Measurements from ENCODE around the gene PSTPIP1.

Gene PSTPIP1

DNA sequence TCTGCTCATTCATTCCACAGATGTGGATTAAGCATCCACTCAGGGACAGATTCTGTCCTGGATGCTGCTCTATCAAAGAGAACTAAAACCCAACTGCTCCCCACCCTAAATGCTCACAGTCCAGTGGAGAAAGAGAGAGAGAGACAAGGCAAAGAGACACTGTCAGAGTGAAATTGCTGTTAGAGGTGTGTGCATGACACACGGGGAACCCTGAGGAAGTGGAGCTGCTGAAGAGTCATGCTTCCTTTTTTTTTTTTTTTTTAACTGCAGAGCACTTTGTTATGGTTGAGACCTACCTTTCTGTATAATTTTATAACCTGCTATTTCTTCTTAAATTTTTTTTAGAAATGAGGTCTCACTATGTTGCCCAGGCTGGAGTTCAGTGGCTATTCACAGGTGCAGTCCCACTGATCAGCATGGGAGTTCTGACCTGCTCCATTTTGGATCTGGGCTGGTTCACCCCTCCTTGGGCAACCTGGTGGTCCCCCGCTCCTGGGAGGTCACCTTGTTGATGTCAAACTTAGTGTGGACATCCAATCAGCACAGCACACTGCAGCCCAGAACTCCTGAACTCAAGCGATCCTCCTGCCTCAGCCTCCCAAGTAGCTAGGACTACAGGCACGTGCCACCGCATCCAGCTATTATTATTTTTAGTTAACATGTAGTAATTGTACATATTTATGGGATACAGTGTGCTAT lies 18.2 kb upstream of the PSTPIP1 start:
- FAIRE-seq (no peak), DNase-seq (ENCODE audit: insufficient read length, low spot score) (no peak)

DNA sequence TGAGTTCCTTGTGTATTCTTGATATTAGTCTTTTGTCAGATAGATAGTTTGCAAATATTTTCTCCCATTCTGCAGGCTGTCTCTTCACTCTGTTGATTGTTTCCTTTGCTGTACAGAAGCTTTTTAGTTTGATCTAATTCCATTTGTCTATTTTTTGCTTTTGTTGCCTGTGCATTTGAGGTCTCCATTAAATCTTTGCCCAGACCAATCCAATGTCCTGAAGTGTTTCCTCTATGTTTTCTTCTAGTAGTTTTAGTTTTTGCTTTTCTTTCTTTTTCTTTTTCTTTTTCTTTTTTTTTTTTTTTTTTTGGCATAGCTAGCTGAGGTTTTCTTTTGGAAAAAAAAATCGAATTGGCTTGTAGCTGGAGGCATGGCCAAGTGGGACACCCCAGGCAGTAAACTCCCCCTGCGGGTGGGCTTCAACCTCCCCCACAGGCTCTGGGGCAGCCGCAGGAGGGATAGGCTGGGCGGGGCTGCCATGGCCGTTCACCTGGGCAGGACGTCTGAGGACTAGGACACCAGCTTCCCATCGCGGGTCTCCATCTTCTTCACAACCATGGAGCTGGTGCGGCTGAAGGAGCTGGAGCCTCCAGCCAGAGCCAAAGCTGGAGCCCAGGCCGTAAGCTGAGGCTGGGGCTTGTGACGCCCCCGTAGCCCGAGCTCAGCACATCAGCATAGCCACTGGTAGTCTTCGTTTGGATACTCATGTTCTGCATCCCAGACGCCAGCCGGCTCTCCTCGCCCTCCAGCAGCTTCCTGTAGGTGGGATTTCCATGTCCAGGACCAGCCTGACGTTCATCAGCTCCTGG lies 16.2 kb upstream of the PSTPIP1 start:
- DNase-seq (ENCODE audit: insufficient read length, low spot score) (no peak), FAIRE-seq (no peak)

DNA sequence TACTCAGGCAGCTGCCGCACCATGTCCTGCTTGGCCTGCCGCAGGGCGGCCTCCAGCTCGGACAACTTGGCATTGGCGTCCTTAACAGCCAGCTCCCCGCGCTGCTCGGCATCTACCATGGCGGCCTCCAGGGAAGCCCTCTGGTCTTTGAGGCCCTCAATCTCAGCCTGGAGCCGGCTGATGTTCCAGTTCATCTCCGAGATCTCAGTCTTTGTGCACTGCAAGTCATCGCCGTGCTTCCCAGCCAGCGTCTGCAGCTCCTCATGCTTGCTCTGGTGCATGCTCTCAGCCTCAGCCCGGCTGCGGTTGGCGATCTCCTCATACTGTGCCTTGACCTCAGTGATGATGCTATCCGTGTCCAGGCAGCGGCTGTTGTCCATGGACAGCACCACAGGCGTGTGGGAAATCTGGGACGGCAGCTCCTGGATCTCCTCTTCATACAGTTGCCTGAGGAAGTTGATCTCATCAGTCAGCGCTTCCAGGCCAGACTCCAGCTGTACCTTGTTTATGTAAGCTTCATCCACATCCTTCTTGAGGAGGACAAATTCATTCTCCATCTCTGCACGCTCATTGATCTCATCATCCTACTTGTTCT lies 15.5 kb upstream of the PSTPIP1 start:
- no peak for FAIRE-seq
- DNase-seq (ENCODE audit: insufficient read length, low spot score) = no peak

DNA sequence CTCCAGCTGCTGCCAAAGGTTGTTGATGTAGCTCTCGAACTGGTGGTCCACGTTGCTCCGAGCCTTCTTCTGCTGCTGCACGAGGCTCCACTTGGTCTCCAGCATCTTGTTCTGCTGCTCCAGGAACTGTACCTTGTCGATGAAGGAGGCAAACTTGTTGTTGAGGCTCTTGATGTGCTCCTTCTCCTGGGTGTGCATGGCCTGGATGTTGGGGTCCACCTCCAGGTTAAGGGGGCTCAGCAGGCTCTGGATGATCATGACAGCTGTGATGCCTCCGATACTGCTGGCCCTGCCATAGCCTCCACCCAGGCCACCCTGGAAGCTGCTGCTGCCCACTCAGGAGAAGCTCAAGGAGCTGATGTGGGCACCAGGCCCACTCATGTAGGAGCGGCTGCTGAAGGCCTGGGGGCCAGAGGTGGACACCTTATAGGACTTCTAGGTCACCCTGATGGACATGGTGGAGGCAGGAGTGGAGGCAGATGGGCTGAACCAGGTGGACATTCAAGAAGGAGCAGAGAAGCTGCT lies 14.9 kb upstream of the PSTPIP1 start:
- FAIRE-seq = no peak

DNA sequence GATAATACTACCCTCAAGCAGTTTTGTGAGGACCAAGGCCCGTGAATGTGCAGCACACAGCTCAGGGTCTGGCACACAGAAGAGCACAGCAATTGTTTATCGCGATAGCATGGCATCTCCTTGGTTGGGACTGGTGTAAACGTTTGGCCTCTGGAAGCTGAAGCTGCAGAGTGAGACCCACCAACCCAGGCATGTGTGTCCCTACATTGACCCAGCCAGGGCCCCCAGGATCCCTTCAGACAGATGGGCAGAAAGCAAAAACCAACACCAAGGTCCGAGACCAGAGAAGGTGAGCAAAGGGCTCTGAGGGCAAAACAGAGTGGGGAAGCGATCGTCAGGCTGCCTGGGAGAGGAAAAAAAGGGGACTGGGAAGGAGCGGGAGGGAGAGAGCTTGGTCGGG lies 12.6 kb upstream of the PSTPIP1 start:
- DNase-seq (ENCODE audit: insufficient read length, low spot score) = no peak
- FAIRE-seq = no peak

More for the DNA sequence above, 14.9 kb upstream of the PSTPIP1 start:
- DNase-seq (ENCODE audit: insufficient read length, low spot score) = no peak

DNA sequence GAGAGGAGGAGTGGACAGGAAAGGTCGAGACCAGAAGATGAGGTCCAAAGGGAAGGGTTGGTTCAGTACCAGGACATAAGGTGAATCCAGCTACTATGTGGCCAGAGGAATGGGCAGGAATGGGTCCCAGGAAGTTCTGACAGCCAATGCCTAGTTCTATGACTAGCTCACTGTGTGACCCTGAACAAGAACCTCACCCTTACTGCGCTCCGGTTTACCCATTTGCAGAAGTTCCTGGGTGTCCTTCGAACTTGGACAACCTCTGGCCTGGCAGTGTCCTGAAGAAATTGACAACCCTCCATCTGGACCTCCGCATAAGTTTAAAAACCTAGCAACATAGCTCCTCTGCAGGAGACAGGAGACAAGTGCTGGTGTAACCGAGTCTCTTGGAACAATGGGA lies 12.2 kb upstream of the PSTPIP1 start:
- FAIRE-seq (no peak), DNase-seq (ENCODE audit: insufficient read length, low spot score) (no peak)

DNA sequence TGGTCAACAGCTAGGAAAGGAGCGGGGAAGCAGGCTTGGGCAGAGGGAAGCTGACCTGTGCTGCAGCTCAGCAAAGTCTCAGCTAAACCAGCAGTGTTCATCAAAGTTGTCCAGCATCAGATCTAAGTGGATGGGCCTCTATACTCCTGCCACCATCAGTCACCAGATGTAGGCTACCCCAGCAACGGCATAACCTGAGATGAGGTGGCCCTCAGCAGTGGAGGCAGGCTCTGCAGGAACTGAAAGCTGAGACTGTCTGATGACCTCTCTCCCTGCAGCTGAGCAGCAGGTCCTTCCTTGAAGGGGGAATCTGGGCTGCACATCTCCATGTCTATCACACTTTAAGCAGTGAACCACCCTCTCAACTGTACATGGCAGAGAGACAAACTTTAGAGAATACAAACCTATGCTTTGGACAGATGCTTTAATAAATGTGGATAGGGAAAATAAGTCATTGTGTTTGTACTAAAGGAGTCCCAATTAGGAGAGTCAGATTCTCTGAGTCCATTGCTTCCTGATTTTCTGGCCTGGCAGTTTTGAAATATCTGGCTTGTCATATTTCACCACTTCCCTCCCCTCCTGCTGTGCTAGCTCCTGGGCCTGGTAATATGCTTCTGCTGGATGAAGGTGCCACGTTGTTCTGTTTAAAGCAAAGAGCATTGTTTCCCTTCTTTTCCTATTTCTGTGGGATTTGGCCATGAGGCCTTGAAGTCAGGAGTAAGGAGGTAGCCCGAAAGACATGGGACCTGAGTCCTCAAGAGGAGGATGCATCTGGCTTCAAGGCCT lies 11.1 kb upstream of the PSTPIP1 start:
- DNase-seq (ENCODE audit: insufficient read length, low spot score) (no peak), FAIRE-seq (peak; percentile 35)

DNA sequence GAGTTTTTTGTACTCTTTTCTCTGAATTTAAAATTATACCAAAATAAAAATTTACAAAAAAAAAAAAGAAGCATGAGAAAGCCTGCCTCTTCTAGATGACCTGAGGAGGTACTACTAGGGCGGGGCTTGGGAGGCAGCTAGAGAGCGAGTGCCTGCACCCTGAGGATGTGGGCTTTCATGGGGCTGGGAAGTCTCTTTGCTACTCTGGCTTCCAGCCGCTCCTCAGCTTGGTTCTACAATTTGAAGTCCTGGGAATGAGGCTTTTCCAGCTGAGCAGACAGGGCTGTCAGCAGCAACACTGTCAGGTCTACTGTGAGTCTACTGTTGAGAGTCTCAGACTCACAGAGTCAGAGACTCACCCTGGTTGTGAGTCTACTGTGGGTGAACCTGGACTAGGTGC lies 8.2 kb upstream of the PSTPIP1 start:
- FAIRE-seq = no peak
- no peak for DNase-seq (ENCODE audit: insufficient read length, low spot score)

DNA sequence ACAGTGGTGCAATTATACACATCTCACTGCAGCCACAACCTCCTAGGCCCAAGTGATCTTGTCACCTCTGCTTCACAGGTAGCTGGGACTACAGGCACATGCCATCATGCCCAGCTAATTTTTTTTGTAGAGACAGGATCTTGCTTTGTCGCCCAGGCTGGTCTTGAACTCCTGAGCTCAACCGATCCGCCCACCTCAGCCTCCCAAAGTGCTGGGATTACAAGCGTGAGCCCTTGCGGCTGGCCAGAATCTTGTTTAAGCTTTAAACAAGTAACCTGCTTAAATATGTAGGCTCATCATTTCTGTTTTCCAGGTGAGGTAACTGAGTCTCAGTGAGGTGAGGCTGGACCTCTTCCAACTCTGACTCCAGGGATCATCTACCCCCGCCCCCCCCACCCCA lies 7.7 kb upstream of the PSTPIP1 start:
- DNase-seq (ENCODE audit: insufficient read length, low spot score) (no peak), FAIRE-seq (no peak)

DNA sequence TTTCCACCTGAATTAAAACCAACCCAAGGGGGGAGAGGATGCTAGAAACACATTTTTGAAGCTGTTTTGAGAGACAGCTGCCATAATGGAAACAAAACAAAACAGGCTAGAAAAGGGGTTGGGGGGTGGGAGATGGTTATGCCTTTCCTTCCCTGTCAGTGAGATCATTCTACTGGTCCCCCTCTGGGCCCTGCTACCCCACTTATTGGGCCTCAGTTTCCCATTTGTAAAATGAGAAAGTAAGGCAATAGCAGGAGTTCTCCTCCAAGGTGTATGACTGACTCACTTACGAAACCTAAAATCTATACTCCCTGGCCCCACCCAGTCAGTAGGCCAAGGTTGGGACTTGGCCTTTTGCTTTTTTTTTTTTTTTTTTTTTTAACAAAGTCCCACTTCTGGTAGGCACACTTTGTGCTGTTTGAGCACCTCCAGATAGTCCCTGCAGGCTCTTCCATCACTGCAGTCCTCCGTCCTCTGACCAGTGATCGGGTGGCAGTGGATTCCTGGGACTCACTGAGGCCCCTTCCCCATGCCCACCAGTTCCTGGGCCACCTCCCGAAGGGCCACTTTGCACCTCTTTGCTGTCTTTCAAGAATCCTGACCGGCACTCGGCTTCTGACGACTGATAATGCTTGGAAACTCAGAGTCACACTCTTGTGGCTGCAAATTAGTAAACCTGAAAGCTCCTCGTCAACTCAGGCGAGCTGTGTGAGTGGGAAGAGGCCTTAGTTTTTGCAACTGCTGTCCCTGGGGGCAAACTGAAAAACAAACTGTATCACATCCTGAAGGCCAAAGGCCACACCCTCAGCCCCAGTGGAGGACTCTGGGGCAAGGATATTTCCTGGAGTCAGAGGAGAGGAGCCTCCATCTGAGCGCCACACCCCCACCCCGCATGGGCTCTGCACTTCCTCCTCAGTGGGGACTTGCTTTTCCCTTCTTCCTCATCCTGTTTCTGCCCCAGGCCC lies 6.7 kb upstream of the PSTPIP1 start:
- DNase-seq (ENCODE audit: insufficient read length, low spot score) (peak; percentile 76), FAIRE-seq (peak; percentile 97)

DNA sequence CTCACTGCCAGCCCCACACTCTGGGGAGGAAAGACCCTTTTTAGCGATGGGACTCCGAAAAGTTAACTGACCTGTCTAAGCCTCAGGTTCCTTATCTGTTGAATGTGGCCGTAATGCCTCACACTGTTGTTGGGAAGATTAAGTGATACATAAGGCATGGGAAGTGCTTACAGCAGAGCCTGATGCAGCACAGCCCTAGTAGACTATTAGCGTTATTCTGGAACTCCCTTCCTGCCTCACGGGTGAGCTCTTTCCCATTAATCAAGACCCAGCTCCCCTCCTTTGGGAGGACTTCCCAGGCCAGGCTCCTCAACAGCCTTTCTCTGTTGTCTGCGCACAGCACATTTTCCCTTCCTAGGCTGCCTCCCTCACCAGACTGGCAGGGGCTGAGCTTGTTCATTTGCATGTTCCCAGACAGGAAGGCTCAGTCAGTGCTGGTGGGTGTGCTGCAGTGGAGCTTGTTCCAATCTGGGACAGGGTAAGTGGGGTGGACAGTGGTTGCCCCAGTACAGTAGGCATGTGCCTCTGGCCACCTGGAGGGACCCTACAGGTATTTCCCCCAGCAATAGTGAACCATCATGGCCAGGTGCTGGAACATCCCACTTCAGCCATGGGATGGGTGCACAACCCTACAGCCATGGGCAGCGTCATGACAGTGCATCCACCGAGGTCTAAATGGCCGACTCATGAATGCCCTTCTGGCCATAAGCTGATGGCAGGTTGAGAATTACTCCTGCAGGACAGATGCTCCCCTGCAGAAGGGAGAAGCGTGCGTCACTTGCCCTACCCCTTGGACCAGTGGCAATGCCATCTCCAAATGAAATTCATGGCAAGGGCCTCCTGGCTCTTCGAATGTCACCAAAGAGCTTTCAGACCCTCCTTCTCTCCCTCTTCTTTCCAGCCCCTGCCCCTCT lies 5.8 kb upstream of the PSTPIP1 start:
- no peak for DNase-seq (ENCODE audit: insufficient read length, low spot score)
- peak; percentile 51 for FAIRE-seq

DNA sequence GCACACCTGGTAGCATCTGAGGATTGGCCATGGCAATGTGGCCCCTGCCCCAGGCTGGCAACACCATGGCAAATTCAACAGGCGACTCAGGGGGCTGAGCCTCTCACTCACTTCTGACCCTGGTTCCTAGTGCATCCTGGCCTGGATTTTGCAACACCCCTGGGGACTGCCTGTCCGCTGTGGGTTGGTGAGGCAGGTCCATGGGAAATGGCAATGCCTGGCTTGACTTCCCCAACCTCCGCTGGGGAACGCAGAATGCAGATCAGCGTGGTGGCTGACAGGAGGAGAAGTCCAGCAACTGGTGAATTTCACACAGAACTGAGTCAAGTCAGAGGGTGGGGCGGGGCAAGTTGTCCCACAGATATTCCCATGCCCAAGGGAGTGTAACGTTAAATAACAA lies 3.9 kb upstream of the PSTPIP1 start:
- DNase-seq (ENCODE audit: insufficient read length, low spot score) (no peak), FAIRE-seq (no peak)

DNA sequence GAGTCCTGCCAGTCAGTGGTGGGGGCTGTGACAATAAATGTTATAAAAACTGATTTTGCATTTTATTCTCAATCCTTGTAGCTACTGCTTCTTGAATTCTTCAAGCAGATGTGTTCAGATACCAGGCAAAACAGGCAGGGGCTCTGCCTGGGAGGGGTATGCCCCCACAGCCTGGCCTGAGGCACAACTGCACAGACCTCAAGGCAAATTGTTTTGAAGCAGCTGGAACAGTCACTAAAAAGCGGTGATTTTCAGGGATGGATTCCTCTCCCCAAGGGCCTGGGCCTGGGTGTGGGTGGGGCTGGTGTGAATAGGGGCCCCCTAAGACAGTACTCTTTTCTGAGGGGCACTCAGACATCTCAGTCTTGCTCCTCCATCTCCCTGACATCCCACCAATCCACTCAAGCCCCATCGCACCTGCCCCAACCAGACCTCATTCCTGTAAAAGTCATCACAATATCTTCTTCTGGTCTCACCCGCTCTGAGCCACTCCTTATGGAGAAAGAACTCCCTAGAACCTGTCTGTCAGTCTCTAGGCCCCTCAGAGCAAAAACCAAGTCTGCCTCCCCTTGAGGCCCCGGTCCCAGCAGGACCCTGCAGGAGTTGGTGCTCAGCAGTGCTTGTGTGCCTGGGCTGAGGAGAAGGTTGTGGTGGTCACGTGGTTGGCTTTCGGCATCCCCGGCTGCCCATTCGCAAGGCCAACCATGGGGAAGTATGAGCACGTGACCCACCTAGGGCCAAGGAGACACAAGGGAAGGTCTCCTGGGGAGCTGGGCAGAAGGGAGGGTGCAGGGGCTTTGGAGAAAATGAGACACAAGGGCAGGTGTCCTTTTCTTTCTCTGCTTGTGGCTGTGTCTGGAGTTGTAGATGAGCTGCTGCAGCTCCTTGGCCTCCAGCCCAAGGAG lies 2.9 kb upstream of the PSTPIP1 start:
- FAIRE-seq (no peak), DNase-seq (ENCODE audit: insufficient read length, low spot score) (no peak)

DNA sequence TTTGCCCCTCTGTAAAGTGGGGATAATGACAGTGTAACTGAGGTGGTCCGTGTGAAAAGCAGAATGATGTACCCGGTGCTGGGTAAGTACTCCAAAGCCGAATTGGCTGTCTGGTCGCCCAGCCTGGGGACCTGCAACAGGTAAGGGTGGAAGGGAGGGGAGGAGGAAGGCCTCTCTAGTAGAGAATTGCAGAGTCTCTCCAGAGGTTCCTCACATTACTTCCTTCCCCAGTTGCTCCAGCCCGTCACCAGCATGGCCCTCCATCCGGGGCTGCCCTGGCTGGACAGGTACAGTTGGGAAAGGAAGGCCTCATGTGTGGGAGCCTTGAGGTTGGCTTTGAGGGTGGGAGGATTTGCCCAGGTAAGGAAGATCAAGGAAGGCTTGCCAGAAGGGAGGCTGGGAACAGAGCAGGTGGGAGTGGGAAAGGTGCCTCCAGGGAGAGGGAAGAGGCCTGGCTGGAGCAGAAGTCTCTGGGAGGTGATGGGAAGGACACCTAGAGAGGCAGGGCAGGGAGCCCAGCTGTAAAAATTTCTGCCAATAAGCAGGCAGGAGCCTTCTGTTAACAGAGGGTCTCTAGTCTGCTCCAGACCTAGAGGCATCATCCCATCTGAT lies 1.7 kb upstream of the PSTPIP1 start:
- FAIRE-seq (no peak), DNase-seq (ENCODE audit: insufficient read length, low spot score) (no peak)

DNA sequence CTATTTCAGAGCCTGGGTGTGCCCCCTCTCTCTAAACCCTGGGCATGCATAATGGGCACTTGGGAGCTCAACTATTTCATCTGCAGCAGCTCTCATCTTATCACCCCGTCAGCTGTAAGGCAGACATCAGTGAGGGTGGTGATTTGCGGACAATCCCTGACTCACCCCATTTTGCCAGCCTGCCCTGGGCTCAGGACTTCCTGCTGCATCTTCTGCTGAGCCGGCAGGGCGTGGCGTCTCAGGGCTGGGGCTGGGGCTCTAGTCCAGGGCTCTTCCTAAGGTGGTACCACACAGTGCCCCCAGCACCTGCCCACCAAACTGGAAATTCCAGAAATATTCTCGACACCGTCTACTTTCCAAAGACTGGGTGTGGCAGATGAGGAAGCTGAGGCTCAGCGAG lies 925 bp upstream of the PSTPIP1 start:
- FAIRE-seq (no peak), DNase-seq (ENCODE audit: insufficient read length, low spot score) (no peak)

DNA sequence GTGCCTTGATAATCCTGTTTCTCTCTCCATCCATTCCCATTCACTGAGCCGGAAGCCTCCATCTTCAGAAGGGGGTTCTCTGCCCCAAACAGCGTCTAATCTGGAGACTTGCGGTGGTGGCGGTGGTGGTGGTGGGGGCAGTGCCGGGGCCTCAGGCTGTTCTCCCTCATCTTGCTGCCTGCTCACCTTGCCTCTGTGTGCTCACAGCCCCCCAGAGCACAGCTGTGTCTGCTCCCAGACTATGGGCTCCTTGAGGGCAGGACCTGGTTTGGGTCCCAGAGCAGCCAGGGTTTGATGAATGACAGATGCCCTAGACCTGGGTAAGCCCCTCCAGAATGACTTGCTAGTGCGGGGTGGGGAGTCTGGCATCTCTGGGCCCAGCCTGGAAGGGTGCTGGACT lies 430 bp upstream of the PSTPIP1 start:
- no peak for DNase-seq (ENCODE audit: insufficient read length, low spot score)
- FAIRE-seq = no peak

DNA sequence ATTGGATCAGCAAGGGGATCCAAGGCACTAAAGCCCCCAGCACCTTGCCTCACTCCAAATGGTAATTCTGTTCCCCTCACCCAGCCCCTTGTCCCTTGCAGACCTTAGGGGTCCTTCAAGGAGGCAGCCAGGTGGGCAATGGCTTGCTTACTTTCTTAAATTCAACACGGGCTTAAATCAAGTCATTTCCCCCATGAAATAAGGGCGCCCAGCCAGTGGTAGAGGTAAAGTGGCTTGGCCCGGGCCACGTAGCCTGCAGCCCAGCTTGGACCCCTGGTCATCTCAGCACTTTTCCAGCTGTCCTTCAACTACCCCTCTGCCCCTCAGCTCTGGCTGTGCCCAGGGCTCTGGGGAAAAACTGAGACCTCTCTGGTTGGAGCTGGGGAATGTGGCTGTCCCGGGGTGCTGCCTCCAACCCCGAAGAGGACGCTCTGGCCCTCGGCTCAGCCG lies 1.2 kb downstream of the PSTPIP1 start:
- FAIRE-seq = no peak
- no peak for DNase-seq (ENCODE audit: insufficient read length, low spot score)
